GM19025 (cell line): ENCODE measurements around the gene PCSK2.

Source experiments
- ATAC-seq: cut with Tn5 transposase; IDR thresholded peaks from one replicate; pipeline ENCODE4 v1.9.1; 2021; ENCODE audit warnings: mild to moderate bottlenecking, low read depth, moderate library complexity; ENCODE audit not compliant: unreplicated experiment

Gene PCSK2

GRCh38 chr20:17524560-17524959 lies 297.7 kb downstream of the PCSK2 start:
- ATAC-seq, result no peak

GRCh38 chr20:17525132-17525531 lies 298.3 kb downstream of the PCSK2 start:
- no peak for ATAC-seq

DNA sequence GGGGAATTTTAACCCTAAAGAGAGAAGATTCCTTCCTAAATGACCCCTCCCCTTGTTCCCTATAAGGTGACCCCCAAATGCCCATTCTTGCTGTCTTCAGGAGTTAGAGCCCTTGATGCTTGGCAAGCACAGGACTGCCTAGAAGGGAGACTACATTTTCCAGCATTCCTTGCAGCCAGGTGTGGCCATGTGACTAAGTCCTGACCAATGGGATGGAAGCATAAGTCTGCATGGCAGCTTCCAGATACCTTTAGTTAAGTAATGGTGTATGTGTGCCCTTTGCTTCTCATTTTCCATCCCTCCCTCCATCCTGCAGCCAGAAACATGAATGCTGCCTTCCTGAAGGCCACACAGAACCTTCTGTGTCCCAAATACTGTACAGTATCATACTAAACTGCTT lies 298.8 kb downstream of the PCSK2 start:
- no peak for ATAC-seq

- no peak for ATAC-seq
These were observed 302.7 kb downstream of the PCSK2 start for GRCh38 chr20:17529586-17529985.

GRCh38 chr20:17530153-17530552 lies 303.3 kb downstream of the PCSK2 start:
- no peak for ATAC-seq

GRCh38 chr20:17530716-17531664 lies 304.1 kb downstream of the PCSK2 start, which contains the start of gene BFSP1:
BFSP1 (minus strand) TSS chr20:17531379; CDS start chr20:17531329, 50 bp downstream.
- no peak for ATAC-seq

- ATAC-seq, result no peak
These were observed 304.8 kb downstream of the PCSK2 start for GRCh38 chr20:17531665-17532025.

DNA sequence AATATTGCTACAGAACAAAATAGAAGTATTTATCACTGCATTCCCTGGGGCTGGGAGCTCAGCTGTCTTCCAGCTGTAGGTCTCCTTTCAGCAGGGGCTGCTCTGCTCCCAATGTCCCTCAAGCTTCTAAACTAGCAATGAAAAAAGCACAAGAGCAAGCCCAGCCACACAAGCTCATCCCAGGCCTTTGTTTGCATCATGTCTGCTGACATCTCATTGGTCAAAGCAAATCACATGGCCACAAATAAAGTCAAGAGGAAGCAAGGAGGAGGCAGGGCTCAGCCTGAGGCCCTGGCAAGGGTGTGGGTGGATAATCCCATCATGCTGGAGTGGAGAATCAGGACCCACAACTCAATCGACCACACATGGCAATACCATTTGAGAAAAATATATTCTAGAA lies 306.6 kb downstream of the PCSK2 start:
- ATAC-seq, result no peak

GRCh38 chr20:17534077-17534476 lies 307.2 kb downstream of the PCSK2 start:
- no peak for ATAC-seq
